Neural crest cell (in vitro differentiated cells): ENCODE measurements around the gene GLYATL3. TPM values are rescaled to one million over a fixed set of nuclear protein-coding genes. Genes with fewer than 3 reads are reported as not detected.

Source experiments
- DNase-seq: peaks from one replicate; pipeline ENCODE4 v3.0.0; 2021; ENCODE audit warnings: low read depth, mixed read lengths, low spot score
- H3K27ac Mint-ChIP-seq: one replicate; pipeline ENCODE4 v1.8.0; 2021; ENCODE audit warnings: mild to moderate bottlenecking, mixed read lengths; ENCODE audit not compliant: unreplicated experiment
- H3K27me3 Mint-ChIP-seq: 2 replicates; pipeline ENCODE4 v1.8.0; 2021; ENCODE audit warnings: low read depth, mild to moderate bottlenecking, mixed read lengths
- H3K36me3 Mint-ChIP-seq: 2 replicates; pipeline ENCODE4 v1.8.0; 2021; ENCODE audit warnings: low read depth, mild to moderate bottlenecking, mixed read lengths
- H3K4me1 Mint-ChIP-seq: 2 replicates; pipeline ENCODE4 v1.8.0; 2021; ENCODE audit warnings: mixed read lengths
- H3K4me3 Mint-ChIP-seq: one replicate; pipeline ENCODE4 v1.8.0; 2021; ENCODE audit warnings: mild to moderate bottlenecking, mixed read lengths
- H3K9me3 Mint-ChIP-seq: 2 replicates; pipeline ENCODE4 v1.8.0; 2021; ENCODE audit warnings: mixed read lengths
- CTCF ChIP-seq: fragments of 200-600 bp; sonication (generic); conservative IDR thresholded peaks from 2 replicates; pipeline ENCODE4 v1.5.0; 2021; ENCODE audit warnings: antibody characterized with exemption, mild to moderate bottlenecking
- total RNA-seq: library from RNA; stranded (reverse); gene quantifications from 2 replicates; pipeline ENCODE4 v1.2.1, GENCODE V29; 2021

GLYATL3 gene
- total RNA-seq, 1 donor from 2014 or later, result not detected

GRCh38 chr6:49541210-49541724 is 41.5 kb downstream of the GLYATL3 start:
- no peaks in the 10 kb centered on the region for H3K27me3 Mint-ChIP-seq
- no peaks in the 10 kb centered on the region for H3K9me3 Mint-ChIP-seq
- no peak overlapping the region for H3K27ac Mint-ChIP-seq
- no peak for DNase-seq
- H3K36me3 Mint-ChIP-seq, result no peaks in the 10 kb centered on the region
- no peak overlapping the region for H3K4me3 Mint-ChIP-seq
- TF ChIP-seq CTCF, result no peak
- peaks cover 4% of the 10 kb centered on the region for H3K4me1 Mint-ChIP-seq

GRCh38 chr6:49541936-49542335 is 42.2 kb downstream of the GLYATL3 start:
- TF ChIP-seq CTCF, result no peak
- no peak overlapping the region for H3K27ac Mint-ChIP-seq
- peaks cover under 1% of the 10 kb centered on the region for H3K27me3 Mint-ChIP-seq
- no peaks in the 10 kb centered on the region for H3K36me3 Mint-ChIP-seq
- H3K4me3 Mint-ChIP-seq, result no peak overlapping the region
- no peak for DNase-seq
- no peaks in the 10 kb centered on the region for H3K9me3 Mint-ChIP-seq
- peaks cover 4% of the 10 kb centered on the region for H3K4me1 Mint-ChIP-seq

GRCh38 chr6:49543087-49543858 is 43.5 kb downstream of the GLYATL3 start:
- no peak for DNase-seq
- no peak overlapping the region for H3K4me3 Mint-ChIP-seq
- H3K9me3 Mint-ChIP-seq, result no peaks in the 10 kb centered on the region
- no peak for TF ChIP-seq CTCF
- H3K27ac Mint-ChIP-seq, result no peak overlapping the region
- no peaks in the 10 kb centered on the region for H3K36me3 Mint-ChIP-seq
- H3K4me1 Mint-ChIP-seq, result peaks cover 4% of the 10 kb centered on the region
- peaks cover 9% of the 10 kb centered on the region for H3K27me3 Mint-ChIP-seq

GRCh38 chr6:49546331-49546730 is 46.6 kb downstream of the GLYATL3 start:
- Mint-ChIP-seq H3K27me3 (peaks cover 35% of the 10 kb centered on the region), H3K27ac (no peak overlapping the region), H3K36me3 (no peaks in the 10 kb centered on the region), H3K4me1 (peaks cover 12% of the 10 kb centered on the region), H3K4me3 (no peak overlapping the region), H3K9me3 (no peaks in the 10 kb centered on the region)
- no peak for DNase-seq
- no peak for TF ChIP-seq CTCF

- TF ChIP-seq CTCF, result no peak
- H3K27me3 Mint-ChIP-seq, result peaks cover 50% of the 10 kb centered on the region
- peak overlapping the region; percentile 58 for H3K4me3 Mint-ChIP-seq
- no peaks in the 10 kb centered on the region for H3K9me3 Mint-ChIP-seq
- H3K36me3 Mint-ChIP-seq, result no peaks in the 10 kb centered on the region
- no peak for DNase-seq
- H3K4me1 Mint-ChIP-seq, result peaks cover 17% of the 10 kb centered on the region
- H3K27ac Mint-ChIP-seq, result no peak overlapping the region
Measured at GRCh38 chr6:49548613-49549304, 49.0 kb downstream of the GLYATL3 start.
